B cell (primary cell): ENCODE data around the gene SELENOI.
"Not testable (repeated sequence)": the region's sequence is repeated elsewhere in the genome, so short reads cannot be mapped to it uniquely, and the experiment has no call there.

Experiments
- EZH2 ChIP-seq: IDR thresholded peaks from 2 replicates; pipeline ENCODE4 v1.6.1; 2012; ENCODE audit warnings: borderline replicate concordance, low read depth, mild to moderate bottlenecking, moderate library complexity, low read length; ENCODE audit not compliant: insufficient read depth, poor library complexity, severe bottlenecking
- TF ChIP-seq, protein P1 (sequence below): fragments of 200-600 bp; IDR thresholded peaks from one replicate; pipeline ENCODE4 v1.8.0; 2022; ENCODE audit warnings: antibody characterized with exemption, mild to moderate bottlenecking

DNA sequence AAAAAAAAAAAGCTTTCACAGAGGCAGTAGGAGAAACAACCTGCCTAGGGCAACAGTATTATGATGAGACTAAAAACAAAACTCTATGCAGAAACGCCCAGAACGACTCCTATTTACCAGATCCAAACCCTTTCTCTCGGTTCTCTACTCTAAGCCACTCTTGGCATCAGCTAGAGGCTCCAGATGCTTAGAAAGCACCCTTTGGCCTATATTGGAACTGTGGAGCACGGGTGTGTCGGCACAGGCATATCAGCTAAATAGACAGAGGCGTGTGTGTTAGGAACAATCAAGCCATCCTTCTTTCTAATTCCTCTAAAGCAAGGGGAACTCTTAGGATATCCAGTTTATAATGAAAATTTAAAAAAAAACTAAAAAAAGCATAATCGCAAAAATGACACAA lies 40.8 kb upstream of the SELENOI start:
- TF ChIP-seq, protein P1, sequence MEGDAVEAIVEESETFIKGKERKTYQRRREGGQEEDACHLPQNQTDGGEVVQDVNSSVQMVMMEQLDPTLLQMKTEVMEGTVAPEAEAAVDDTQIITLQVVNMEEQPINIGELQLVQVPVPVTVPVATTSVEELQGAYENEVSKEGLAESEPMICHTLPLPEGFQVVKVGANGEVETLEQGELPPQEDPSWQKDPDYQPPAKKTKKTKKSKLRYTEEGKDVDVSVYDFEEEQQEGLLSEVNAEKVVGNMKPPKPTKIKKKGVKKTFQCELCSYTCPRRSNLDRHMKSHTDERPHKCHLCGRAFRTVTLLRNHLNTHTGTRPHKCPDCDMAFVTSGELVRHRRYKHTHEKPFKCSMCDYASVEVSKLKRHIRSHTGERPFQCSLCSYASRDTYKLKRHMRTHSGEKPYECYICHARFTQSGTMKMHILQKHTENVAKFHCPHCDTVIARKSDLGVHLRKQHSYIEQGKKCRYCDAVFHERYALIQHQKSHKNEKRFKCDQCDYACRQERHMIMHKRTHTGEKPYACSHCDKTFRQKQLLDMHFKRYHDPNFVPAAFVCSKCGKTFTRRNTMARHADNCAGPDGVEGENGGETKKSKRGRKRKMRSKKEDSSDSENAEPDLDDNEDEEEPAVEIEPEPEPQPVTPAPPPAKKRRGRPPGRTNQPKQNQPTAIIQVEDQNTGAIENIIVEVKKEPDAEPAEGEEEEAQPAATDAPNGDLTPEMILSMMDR = not testable (repeated sequence)
- TF ChIP-seq EZH2 = not testable (repeated sequence)
